SK-N-SH (cell line): ENCODE measurements around the gene NCAM2. TPM values are rescaled to one million over a fixed set of nuclear protein-coding genes. Genes with fewer than 3 reads are reported as not detected.

ENCODE experiments used
- CTCF ChIA-PET: fragments of 300-600, 350-600 bp; formaldehyde crosslinking; extraction: SDS; loops from one replicate; lab custom pipeline; 2021; lab: Yijun Ruan, JAX
- POLR2A ChIA-PET: fragments of 350-600 bp; sonication (Branson Sonifier 250); formaldehyde crosslinking; extraction: SDS; loops from one replicate; lab custom pipeline; 2020; ENCODE audit warnings: antibody characterized with exemption, inconsistent platforms; lab: Yijun Ruan, JAX
- DNase-seq: peaks from one replicate; pipeline ENCODE4 v3.0.0; 2012
- H2AFZ ChIP-seq: fragments of 200-600 bp; sonication (generic); 2 replicates; pipeline ENCODE4 v1.8.1; 2016; ENCODE audit warnings: antibody characterized with exemption, mild to moderate bottlenecking, low read depth
- H3F3A ChIP-seq: fragments of 200-600 bp; sonication (generic); replicated peaks from 2 replicates; pipeline ENCODE3; 2016; ENCODE audit warnings: antibody characterized with exemption, mild to moderate bottlenecking; ENCODE audit not compliant: insufficient read depth
- H3K27ac ChIP-seq, 2 experiments: fragments of 200-500 bp in 1 of 2; fragments of 200-600 bp in 1 of 2; sonication (Bioruptor generic) in 1 of 2; sonication (generic), shearing (Covaris generic) in 1 of 2; 2 replicates each; pipeline versions ENCODE4 v1.5.1 to v1.6.1; 2014 to 2016; ENCODE audit warnings: low read depth in 2 of 2, inconsistent platforms in 1 of 2, low read length in 1 of 2, mild to moderate bottlenecking in 1 of 2, mixed read lengths in 1 of 2
- H3K27me3 ChIP-seq: fragments of 200-600 bp; sonication (generic), shearing (Covaris generic); 2 replicates; pipeline ENCODE4 v1.6.1; 2016; ENCODE audit warnings: mixed run types; ENCODE audit not compliant: insufficient read depth
- H3K36me3 ChIP-seq, 2 experiments: fragments of 200-500 bp in 1 of 2; fragments of 200-600 bp in 1 of 2; sonication (Bioruptor generic) in 1 of 2; sonication (generic) in 1 of 2; replicated peaks in 1 of 2; 2 replicates each; pipeline versions ENCODE3 to v1.5.1; 2014 to 2016; ENCODE audit warnings: low read length in 1 of 2, mild to moderate bottlenecking in 1 of 2; ENCODE audit not compliant: insufficient read depth in 2 of 2, control insufficient read depth in 1 of 2
- H3K4me1 ChIP-seq, 2 experiments: fragments of 200-500 bp in 1 of 2; fragments of 200-600 bp in 1 of 2; sonication (Bioruptor generic) in 1 of 2; sonication (generic), shearing (Covaris generic) in 1 of 2; 2 replicates each; pipeline versions ENCODE4 v1.5.1 to v1.6.1; 2014 to 2016; ENCODE audit warnings: low read depth in 1 of 2, low read length in 1 of 2, mixed run types in 1 of 2; ENCODE audit not compliant: insufficient read depth in 2 of 2, control insufficient read depth in 1 of 2
- H3K4me2 ChIP-seq: fragments of 200-600 bp; sonication (generic), shearing (Covaris generic); 2 replicates; pipeline ENCODE4 v1.6.1; 2017; ENCODE audit warnings: mixed run types
- H3K4me3 ChIP-seq, 2 experiments: fragments of 200-500 bp in 1 of 2; fragments of 200-600 bp in 1 of 2; sonication (Bioruptor generic) in 1 of 2; sonication (generic), shearing (Covaris generic) in 1 of 2; 2 replicates each; pipeline versions ENCODE4 v1.5.1 to v1.8.1; 2014 to 2016; ENCODE audit warnings: low read depth in 2 of 2, inconsistent platforms in 1 of 2, low read length in 1 of 2, mild to moderate bottlenecking in 1 of 2, mixed read lengths in 1 of 2, moderate library complexity in 1 of 2
- H3K79me2 ChIP-seq: fragments of 200-600 bp; sonication (generic); 2 replicates; pipeline ENCODE4 v1.8.1; 2017; ENCODE audit warnings: mild to moderate bottlenecking; ENCODE audit not compliant: insufficient read depth
- H3K9ac ChIP-seq: fragments of 200-600 bp; sonication (generic); 2 replicates; pipeline ENCODE4 v1.6.1; 2017; ENCODE audit warnings: mixed run types
- H3K9me2 ChIP-seq: fragments of 200-600 bp; sonication (generic); 2 replicates; pipeline ENCODE4 v1.6.1; 2017; ENCODE audit warnings: mixed run types
- H3K9me3 ChIP-seq: fragments of 200-600 bp; sonication (generic); 2 replicates; pipeline ENCODE4 v1.6.1; 2017; ENCODE audit warnings: mixed run types, mild to moderate bottlenecking, moderate library complexity
- H4K20me1 ChIP-seq: fragments of 200-600 bp; sonication (generic); 2 replicates; pipeline ENCODE4 v1.6.1; 2017; ENCODE audit warnings: mild to moderate bottlenecking, mixed run types; ENCODE audit not compliant: insufficient read depth
- EZH2phosphoT487 ChIP-seq: fragments of 200-600 bp; sonication (generic); IDR thresholded peaks from 2 replicates; pipeline ENCODE4 v1.6.1; 2017; ENCODE audit warnings: low read depth, mixed run types, mild to moderate bottlenecking, antibody characterized with exemption, moderate library complexity, borderline replicate concordance
- FOXM1 ChIP-seq: IDR thresholded peaks from 2 replicates; pipeline ENCODE4 v1.4.0; 2012; ENCODE audit warnings: low read depth, mild to moderate bottlenecking
- GATA2 ChIP-seq: sonication (generic); formaldehyde crosslinking; IDR thresholded peaks from 2 replicates; pipeline ENCODE4 v1.5.0; 2020; ENCODE audit warnings: mild to moderate bottlenecking, missing genetic modification reagents
- JUND ChIP-seq: IDR thresholded peaks from 2 replicates; pipeline ENCODE4 v1.4.0; 2012
- MEF2A ChIP-seq: IDR thresholded peaks from 2 replicates; pipeline ENCODE4 v1.4.0; 2012; ENCODE audit warnings: low read depth, borderline replicate concordance
- NRF1 ChIP-seq: IDR thresholded peaks from 2 replicates; pipeline ENCODE4 v1.6.1; 2012; ENCODE audit warnings: low read depth, mild to moderate bottlenecking, low read length
- PBX3 ChIP-seq: IDR thresholded peaks from 2 replicates; pipeline ENCODE4; 2012
- SIN3A ChIP-seq: IDR thresholded peaks from 2 replicates; pipeline ENCODE4 v1.6.1; 2012; ENCODE audit warnings: low read depth, mild to moderate bottlenecking, low read length, moderate library complexity, borderline replicate concordance
- SMC3 ChIP-seq: IDR thresholded peaks from 2 replicates; pipeline ENCODE4 v1.6.1; 2012; ENCODE audit warnings: low read depth, low read length, improper control_type of control experiment
- TAF1 ChIP-seq: IDR thresholded peaks from 2 replicates; pipeline ENCODE4 v1.6.1; 2012; ENCODE audit warnings: low read depth, mild to moderate bottlenecking, low read length, moderate library complexity, borderline replicate concordance
- TCF12 ChIP-seq: IDR thresholded peaks from 2 replicates; pipeline ENCODE4 v1.4.0; 2012
- USF2 ChIP-seq: fragments of 150-350 bp; IDR thresholded peaks from 2 replicates; pipeline ENCODE4 v1.6.1; 2017; ENCODE audit warnings: antibody characterized with exemption, low read length, low read depth, borderline replicate concordance
- YY1 ChIP-seq: IDR thresholded peaks from 2 replicates; pipeline ENCODE4 v1.4.0; 2012; ENCODE audit warnings: low read depth, mild to moderate bottlenecking
- WGBS: methylation state at CpG from one replicate; pipeline ENCODE4 v1.1.6; 2017; ENCODE audit warnings: low lambda C conversion rate; 5-methylcytosine and 5-hydroxymethylcytosine counted together
- polyA plus RNA-seq, 3 experiments: library from polyadenylated mRNA; depleted of rRNA; stranded (reverse); fragments of >200 nt; gene quantifications; 2 replicates each; pipeline ENCODE4 v1.2.3, GENCODE V29; 2012
- TF ChIP-seq, protein P1 (sequence below): IDR thresholded peaks from 2 replicates; pipeline ENCODE4 v1.4.0; 2012; ENCODE audit warnings: low read depth, borderline replicate concordance
- TF ChIP-seq, protein P2 (sequence below): IDR thresholded peaks from 2 replicates; pipeline ENCODE4 v1.4.0; 2012; ENCODE audit warnings: low read depth

The NCAM2 gene
- polyA plus RNA-seq, 1 of the 3 experiments (the other 2 are of a cell fraction) = 2.1 TPM

- ChIA-PET POLR2A (no interaction called here), CTCF (interaction anchor here (0.8 to 1.5 kb wide), 2 partner anchors 215 to 763 kb away, joined by 3 to 4 read pairs; no protein-coding TSS in a partner anchor)
- Histone ChIP-seq H3K4me3 (no peak overlapping the region), H4K20me1 (no peaks in the 10 kb centered on the region), H3K9ac (no peak overlapping the region), H3K27ac (no peak overlapping the region), H3K9me3 (no peaks in the 10 kb centered on the region), H2AFZ (no peak overlapping the region), H3K9me2 (no peaks in the 10 kb centered on the region), H3K4me2 (no peak overlapping the region), H3K27me3 (no peaks in the 10 kb centered on the region), H3K4me1 (peaks cover 0 to under 1% of the 10 kb centered on the region in 2 experiments; a peak in 1 of 4 replicates), H3K36me3 (no peaks in the 10 kb centered on the region), H3F3A (no peaks in the 10 kb centered on the region), H3K79me2 (no peaks in the 10 kb centered on the region)
- DNase-seq = no peak
- no peak for TF ChIP-seq YY1
- TF ChIP-seq TCF12 = no peak
- TF ChIP-seq FOXM1 = no peak
- no peak for TF ChIP-seq JUND
- 89% methylated on average over 12 of the region's 12 CpGs for WGBS
Observed at GRCh38 chr21:21158376-21158918, 160.2 kb downstream of the NCAM2 start.

- no peak overlapping the region for H3K4me3 ChIP-seq
- no peaks in the 10 kb centered on the region for H3K9me3 ChIP-seq
- H3K27ac ChIP-seq = no peak overlapping the region
- no peaks in the 10 kb centered on the region for H3F3A ChIP-seq
- no peak overlapping the region for H3K4me2 ChIP-seq
- no peaks in the 10 kb centered on the region for H3K36me3 ChIP-seq
- CTCF ChIA-PET = interaction anchor here (0.8 to 1.5 kb wide), 2 partner anchors 214 to 763 kb away, joined by 3 to 4 read pairs; no protein-coding TSS in a partner anchor
- POLR2A ChIA-PET = no interaction called here
- H4K20me1 ChIP-seq = no peaks in the 10 kb centered on the region
- H2AFZ ChIP-seq = no peak overlapping the region
- no peaks in the 10 kb centered on the region for H3K27me3 ChIP-seq
- H3K79me2 ChIP-seq = no peaks in the 10 kb centered on the region
- TF ChIP-seq, protein P1, sequence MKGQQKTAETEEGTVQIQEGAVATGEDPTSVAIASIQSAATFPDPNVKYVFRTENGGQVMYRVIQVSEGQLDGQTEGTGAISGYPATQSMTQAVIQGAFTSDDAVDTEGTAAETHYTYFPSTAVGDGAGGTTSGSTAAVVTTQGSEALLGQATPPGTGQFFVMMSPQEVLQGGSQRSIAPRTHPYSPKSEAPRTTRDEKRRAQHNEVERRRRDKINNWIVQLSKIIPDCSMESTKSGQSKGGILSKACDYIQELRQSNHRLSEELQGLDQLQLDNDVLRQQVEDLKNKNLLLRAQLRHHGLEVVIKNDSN = no peak
- no peak for TF ChIP-seq PBX3
- no peak for TF ChIP-seq MEF2A
- TF ChIP-seq TAF1 = no peak
- TF ChIP-seq NRF1 = no peak
- TF ChIP-seq, protein P2, sequence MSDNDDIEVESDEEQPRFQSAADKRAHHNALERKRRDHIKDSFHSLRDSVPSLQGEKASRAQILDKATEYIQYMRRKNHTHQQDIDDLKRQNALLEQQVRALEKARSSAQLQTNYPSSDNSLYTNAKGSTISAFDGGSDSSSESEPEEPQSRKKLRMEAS = no peak
- TF ChIP-seq SMC3 = no peak
- TF ChIP-seq YY1 = no peak
- no peak for TF ChIP-seq USF2
- TF ChIP-seq EZH2phosphoT487 = no peak
- no peak for TF ChIP-seq SIN3A
- no peak for TF ChIP-seq GATA2 (CRISPR knock-in tag)
- 85% methylated on average over 3 of the region's 3 CpGs for WGBS
- no peak for DNase-seq
- peaks cover 0 to 10% of the 10 kb centered on the region in 2 experiments; a peak in 3 of 4 replicates for H3K4me1 ChIP-seq
- no peak overlapping the region for H3K9ac ChIP-seq
- no peaks in the 10 kb centered on the region for H3K9me2 ChIP-seq
Observed at GRCh38 chr21:21159253-21159899, 161.2 kb downstream of the NCAM2 start.
